G401 (cell line): ENCODE measurements around the gene KLF6. TPM values are rescaled to one million over a fixed set of nuclear protein-coding genes. Genes with fewer than 3 reads are reported as not detected.
"Not testable (repeated sequence)": the region's sequence is repeated elsewhere in the genome, so short reads cannot be mapped to it uniquely, and the experiment has no call there.

Experiments
- DNase-seq: peaks from one replicate; pipeline ENCODE4 v3.0.0-alpha.2; 2015; ENCODE audit warnings: low spot score
- in situ Hi-C: cut with HindIII; loops from 2 replicates; pipeline ENCODE4 v1.10.0; 2016; ENCODE audit warnings: low sequenced_read_pairs, mixed read lengths
- total RNA-seq: library from RNA; depleted of rRNA; stranded (reverse); fragments of >200 nt; shearing (Covaris generic); gene quantifications from 2 replicates; pipeline ENCODE4 v1.2.3, GENCODE V29; 2014

KLF6 gene
- total RNA-seq, 1 experiment from 2014 or later = 35.8 TPM

GRCh38 chr10:3747248-3747960 lies 37.6 kb downstream of the KLF6 start:
- in situ Hi-C loops = no loop called here
- DNase-seq = no peak

DNA sequence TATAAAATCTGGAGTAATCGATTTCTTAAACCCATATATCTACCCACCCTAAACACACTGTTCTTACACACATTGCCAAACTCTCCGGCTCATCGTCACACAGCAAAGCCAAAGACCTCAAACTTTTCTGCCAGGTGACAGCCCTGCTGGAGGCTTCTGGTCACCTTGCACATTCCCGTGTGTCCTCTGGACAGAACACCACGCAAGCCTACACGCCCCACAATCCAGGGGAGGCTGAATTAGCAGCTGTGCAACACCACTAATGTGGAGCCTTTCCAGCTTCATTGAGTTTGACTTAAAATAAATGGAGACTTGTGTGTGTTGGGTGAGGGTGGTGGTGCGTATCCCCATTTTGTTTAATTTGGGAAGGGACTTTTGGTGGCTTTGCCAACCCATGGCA lies 38.4 kb downstream of the KLF6 start:
- DNase-seq = no peak
- in situ Hi-C loops = no loop called here

GRCh38 chr10:3745521-3745920 lies 39.5 kb downstream of the KLF6 start:
- in situ Hi-C loops = no loop called here
- no peak for DNase-seq

DNA sequence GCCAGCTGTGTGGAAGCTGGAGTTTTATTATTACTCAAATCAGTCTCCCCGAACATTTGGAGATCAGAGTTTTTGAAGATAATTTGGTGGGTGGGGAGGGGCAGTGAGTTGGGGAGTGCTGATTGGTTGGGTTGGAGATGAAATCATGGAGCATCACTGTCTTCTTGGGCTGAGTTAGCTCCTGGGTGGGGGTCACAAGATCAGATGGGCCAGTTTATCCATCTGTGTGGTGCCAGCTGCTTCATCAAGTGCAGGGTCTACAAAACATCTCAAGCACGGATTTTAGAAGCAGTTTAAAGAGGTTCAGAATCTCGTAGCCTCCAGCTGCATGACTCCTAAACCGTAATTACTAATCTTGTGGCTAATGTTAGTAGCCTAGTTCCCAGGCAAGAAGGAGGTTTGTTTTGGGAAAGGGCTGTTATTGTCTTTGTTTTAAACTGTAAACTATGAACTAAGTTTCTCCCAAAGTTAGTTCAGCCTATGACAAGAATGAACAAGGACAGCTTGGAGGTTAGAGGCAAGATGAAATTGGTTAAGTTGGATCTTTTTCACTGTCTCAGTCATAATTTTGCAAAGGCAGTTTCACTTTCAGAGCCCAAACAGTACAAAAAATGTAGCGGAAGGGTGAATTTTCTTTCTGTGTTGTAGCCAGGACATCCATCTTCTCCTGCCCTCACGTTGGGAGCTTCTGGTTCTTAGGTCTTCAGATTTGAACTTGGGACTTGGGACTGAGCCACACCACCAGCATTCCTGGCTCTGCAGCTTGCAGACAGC lies 43.1 kb downstream of the KLF6 start:
- no peak for DNase-seq
- in situ Hi-C loops = no loop called here

GRCh38 chr10:3740157-3740871 lies 44.7 kb downstream of the KLF6 start:
- DNase-seq = no peak
- in situ Hi-C loops = no loop called here

GRCh38 chr10:3738855-3739350 lies 46.1 kb downstream of the KLF6 start:
- in situ Hi-C loops = no loop called here
- DNase-seq = no peak

- in situ Hi-C loops = no loop called here
- DNase-seq = no peak
These were observed 47.1 kb downstream of the KLF6 start for GRCh38 chr10:3737864-3738263.

GRCh38 chr10:3735175-3735574 lies 49.8 kb downstream of the KLF6 start:
- in situ Hi-C loops = no loop called here
- DNase-seq = no peak

DNA sequence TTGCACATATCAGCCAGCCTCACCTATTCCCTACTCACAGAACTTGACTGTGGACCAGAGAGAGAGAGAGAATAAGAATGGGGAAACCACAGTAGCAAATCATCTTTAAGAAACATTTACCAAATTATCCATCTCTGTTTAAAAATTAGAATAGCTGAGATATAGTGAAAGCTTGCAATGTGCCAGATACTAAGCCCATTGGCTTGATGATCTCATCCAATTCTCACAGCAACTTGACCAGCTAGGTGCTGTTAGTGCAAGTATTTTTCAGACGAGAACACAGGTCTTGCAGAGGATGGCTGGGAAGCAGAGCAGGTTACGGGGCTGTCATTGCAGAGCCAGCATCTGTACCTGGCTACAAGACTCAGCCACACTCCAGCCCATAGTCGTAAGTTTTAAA lies 50.9 kb downstream of the KLF6 start:
- in situ Hi-C loops = no loop called here
- no peak for DNase-seq

DNA sequence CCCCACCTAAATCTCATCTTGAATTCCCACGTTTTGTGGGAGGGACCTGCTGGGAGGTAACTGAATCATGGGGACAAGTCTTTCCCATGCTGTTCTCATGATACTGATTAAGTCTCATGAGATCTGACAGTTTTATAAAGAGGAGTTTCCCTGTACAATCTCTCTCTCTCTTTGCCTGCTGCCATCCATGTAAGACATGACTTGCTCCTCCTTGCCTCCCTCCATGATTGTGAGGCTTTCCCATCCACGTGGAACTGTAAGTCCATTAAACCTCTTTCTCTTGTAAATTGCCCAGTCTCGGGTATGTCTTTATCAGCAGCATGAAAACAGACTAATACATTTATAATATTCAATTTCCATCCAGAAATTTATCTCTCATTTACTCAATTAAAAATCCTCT lies 52.8 kb downstream of the KLF6 start:
- DNase-seq, in situ Hi-C loops: not testable (repeated sequence)

DNA sequence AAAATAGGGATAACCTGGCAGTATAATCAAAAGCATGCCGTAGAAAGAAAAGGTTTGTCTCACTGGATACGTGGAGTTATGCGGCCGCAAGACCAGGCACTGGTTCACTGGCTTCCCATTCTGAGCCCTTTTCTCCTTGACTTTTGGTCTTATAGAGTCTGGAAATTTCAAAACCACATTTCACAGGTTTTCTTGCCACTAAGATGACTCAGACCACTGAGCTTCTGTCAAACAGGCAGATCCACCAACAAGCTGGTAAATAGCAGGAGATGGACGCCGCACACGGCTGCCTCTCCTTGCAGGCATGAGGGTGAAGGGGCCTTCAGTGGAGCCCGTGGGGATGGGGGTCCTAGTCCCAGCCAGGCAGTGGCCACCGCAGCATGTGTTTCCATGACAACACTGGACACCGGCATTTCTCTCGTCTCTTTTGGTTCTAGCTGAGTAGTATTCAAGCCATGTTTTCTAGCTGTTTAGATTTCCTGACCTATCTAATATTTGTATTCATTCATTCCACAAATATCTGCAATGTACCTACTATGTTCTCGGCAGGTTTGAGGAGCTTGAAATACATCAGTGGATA lies 55.5 kb downstream of the KLF6 start:
- DNase-seq = no peak
- in situ Hi-C loops = no loop called here

GRCh38 chr10:3728563-3728962 lies 56.4 kb downstream of the KLF6 start:
- in situ Hi-C loops = no loop called here
- no peak for DNase-seq

DNA sequence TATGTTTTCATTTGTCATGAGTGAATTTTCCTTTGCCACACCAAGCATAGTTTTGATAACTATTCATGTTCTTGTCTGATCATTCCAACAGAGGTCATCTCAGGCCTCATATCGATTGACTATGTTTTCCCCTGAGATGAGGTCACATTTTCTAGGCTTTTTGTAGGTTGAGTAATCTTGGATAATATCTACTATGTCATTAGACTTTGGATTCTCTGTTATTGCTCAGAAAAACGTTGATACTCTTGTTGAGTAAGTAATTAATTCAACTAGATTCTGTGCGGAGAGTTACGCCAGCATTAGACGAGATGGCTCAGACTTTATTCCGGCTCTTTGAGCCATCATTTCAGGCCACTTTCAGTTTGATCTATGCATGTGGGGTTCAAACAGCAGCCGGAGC lies 57.7 kb downstream of the KLF6 start:
- in situ Hi-C loops = no loop called here
- no peak for DNase-seq
